Stimulated activated CD4-positive, alpha-beta T cell treated with anti-CD3 and anti-CD28 coated beads, Interleukin-1b, Interleukin-23, amount 100 ng/mL, for 4 hours (primary cell): ENCODE results near the gene SUSD3.

Source experiments
- DNase-seq, 2 donors: peaks; one replicate each; pipeline ENCODE4 v3.0.0-alpha.2; 2020; ENCODE audit warnings: low read depth in 2 of 2

Gene SUSD3

GRCh38 chr9:93076101-93076791 is 17.7 kb downstream of the SUSD3 start:
- no peak for DNase-seq

GRCh38 chr9:93076792-93077128 is 18.3 kb downstream of the SUSD3 start:
- DNase-seq = no peak

DNA sequence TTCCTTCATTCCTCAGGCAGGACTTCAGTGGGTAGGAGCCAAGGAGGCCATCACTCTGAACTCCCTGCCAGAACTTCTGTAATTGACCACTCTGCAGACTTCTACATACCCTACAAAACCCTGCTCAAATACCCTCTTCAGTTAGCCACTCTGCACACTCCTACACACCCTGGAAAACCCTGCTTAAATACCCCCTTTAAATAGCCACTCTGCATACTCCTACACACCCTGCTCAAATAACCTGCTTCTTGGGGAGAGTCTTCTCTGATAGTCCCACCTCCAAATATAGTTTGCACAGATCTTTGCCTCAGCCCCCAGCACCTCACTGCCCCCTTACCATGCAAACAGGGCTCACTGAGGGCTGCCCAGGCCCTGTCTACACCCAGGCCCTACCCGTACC is 18.9 kb downstream of the SUSD3 start:
- DNase-seq = no peak

DNA sequence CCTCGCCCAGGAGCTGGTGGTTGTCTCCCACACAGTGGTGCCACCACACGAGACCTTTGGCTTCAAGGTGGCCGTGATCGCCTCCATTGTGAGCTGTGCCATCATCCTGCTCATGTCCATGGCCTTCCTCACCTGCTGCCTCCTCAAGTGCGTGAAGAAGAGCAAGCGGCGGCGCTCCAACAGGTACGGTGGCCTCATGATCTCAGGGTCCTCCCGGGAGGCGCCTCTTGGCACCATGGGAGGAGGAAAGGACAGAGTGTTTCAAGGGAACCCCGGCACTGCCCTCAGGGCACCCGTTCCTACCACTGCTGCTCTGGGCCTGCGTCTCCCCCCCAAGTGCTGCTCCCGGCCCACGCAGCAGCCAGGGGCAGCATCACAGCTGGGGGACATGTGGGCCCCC is 19.3 kb downstream of the SUSD3 start:
- DNase-seq = no peak

DNA sequence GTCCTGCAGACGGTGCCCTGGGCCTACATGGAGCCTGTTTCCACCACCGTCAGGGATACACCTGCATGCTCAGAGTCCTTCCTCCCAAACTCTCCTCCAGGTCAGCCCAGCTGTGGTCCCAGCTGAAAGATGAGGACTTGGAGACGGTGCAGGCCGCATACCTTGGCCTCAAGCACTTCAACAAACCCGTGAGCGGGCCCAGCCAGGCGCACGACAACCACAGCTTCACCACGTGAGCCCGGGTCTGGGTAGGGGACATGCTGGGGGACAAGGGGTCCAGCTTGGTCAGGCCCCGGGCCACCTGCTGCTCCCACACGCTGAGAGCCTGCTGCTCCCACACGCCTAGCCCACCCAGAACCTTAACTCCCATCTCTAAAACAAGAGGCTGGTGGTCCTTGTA is 20.9 kb downstream of the SUSD3 start:
- DNase-seq = no peak

DNA sequence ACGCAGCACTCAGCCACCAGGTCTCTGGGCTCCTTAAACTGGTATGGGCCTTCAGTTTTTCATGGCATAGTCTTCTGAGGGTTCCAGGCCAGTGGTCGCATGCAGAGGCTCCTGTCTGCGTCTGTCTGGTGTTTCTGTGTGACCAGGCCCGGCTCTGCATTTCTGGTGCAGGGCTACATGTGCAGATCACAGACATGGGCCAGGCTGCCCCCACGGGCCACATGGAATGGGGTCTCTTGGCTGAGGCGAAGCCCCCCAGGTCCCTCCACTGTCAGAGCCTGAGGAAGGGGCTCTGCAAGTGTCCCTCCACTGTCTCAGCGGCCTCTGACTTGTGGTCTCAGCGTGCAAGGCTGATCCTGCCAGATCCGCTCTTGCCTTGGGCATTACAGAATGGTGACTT is 21.9 kb downstream of the SUSD3 start:
- no peak for DNase-seq

DNA sequence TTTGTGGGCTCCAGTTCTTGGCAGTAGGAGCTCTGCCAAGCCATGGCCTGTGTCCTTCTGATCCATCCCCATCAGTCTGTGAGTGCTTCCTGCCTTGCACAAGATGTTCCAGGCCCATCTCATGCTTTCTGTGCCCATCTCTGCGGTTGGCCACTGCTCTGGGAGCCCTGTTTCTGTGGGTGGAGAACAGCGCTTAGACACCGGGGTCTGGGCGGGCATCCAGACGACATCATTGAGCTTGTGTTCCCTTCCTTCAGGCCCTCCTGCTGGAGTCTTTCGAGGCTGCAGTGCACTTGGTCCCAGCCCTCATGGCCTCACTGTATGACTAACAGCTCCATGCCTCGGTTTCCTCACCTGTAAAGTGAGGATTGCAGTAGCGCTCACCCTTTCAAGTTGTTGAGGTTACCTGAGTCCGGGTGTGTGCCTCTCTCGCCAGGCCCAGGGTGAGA is 22.6 kb downstream of the SUSD3 start:
- DNase-seq = no peak

DNA sequence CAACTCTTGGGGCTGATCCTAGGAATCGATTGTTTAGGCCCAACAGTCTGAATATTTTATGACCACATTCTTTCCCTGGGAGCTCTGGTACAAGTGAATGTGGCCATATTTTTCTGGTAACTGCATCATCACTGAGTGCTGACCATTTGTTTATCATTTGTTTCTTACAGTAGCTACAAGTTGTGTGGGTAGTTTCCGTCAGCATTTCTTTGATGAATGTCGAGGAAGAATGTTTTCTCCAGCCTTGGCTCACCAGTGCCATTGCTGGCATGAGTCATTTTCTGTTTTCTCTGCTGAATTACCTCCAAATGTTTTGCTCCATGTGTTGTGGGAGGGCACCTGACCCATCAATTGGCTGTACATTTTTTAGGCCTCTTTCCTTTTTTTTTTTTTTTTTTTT is 23.4 kb downstream of the SUSD3 start:
- no peak for DNase-seq

DNA sequence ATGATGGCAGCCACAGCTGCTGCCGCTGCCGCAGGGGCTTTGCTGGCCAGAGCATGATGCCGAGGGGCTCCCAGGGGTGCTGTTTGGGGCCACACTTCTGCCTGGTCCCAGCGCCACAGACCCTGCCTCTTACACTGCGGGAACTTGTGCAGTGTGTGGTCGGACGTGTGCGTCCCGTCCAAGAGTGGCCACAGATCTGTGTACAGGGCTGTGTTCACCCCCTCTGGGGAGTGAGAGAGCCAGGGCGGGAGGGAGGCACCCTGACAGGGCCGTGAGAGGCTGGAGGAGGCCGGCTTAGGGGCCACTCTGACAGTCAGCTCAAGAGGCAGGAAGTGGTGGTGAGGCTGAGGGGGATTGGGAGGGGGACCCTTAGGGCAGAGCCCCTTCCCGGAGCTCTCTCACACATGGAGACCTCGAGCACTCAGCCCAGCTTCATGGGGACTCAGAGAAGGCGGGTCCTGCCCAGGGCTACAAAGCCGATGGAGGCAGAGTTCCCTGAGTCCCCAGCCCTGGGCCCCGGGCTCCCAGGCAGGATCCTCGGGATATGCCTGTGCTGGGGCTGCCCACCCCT is 24.4 kb downstream of the SUSD3 start:
- no peak for DNase-seq

DNA sequence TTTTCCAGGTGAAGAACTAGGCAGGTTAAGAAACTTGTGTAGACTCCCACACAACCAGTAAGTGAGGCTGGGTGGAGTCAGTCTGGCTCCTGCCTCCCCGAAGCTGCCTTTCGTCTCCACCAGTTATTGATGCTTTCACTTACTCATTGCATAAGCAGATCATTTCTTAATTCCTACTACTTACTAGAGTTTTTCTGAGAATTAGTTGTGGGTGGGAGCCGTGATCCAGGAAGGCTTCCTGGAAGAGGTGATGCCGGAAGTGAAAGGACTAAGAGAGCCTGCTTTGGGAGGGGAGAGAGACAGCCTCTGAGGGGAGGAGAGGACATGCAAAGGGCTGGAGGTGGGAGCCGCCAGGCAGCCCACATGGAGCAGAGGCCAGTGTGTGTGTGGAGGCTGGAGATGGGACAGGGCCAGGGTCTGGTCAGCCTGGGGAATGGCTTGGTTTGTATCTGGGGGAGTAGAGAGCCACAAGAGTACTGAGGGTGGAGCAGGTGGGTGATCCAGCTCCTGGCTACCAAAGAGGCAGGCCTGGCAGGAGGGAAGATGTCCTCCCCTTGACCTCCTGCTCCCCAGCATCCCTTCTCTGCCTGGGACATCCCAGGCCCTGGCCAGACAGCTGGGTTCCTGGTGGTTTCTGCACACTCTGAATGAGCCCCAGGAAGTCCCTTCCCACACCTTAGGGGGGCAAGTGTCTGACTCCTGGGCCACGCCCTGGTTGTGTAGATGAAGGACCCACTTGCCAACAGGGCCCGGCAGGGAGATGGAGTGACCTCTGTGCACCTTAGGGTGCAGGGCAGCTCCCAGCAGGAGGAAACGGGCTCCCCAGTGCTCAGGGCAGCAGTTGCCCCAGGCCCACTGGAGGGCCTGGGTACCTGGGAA is 25.3 kb downstream of the SUSD3 start:
- no peak for DNase-seq

DNA sequence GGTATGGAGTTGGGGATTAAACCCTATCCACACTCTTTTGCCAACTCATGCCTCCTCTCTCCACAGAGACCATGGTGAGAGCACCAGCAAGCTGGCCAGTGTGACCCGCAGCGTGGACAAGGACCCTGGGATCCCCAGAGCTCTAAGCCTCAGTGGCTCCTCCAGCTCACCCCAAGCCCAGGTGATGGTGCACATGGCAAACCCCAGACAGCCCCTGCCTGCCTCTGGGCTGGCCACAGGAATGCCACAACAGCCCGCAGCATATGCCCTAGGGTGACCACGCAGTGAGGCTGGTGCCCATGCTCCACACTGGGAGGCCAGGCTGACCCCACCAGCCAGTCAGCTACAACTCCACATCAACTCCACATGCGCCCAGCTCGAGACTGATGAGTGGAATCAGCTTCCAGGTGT is 26.0 kb downstream of the SUSD3 start:
- DNase-seq = no peak

GRCh38 chr9:93085676-93086075 is 27.2 kb downstream of the SUSD3 start:
- no peak for DNase-seq

DNA sequence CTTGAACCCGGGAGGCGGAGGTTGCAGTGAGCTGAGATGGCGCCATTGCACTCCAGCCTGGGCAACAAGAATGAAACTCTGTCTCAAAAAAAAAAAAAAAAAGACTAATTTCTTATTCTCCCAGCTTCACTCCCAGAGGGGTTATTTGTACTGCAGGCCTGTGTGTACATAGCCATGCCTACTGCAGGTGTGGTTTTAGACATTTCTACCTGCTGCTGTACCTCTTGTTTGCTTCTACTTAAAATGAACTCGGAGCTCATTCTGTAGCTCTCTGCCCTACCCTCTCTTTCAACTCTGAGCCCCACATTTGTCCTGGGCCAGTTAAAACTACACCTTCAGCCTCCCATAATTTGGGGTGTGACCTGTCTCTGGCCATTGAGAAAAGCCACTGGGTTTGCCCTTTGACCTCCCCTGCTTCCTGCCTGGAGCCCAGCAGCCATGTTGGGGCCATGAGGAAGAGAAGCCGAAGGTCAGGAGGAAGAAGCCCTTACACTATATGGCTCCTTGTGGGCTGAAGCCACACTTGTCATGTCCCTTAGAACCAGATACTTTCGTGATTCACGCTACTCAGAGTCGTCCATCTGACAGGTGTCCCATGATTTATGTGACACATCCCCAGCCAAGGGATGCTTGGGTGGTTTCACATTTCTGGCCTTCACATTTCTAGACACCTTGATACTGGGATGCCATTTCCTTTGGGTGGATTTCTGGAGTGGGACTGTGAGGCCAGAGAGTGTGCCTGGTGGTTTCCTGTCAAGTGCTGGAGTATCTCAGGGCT is 28.1 kb downstream of the SUSD3 start:
- DNase-seq = no peak

DNA sequence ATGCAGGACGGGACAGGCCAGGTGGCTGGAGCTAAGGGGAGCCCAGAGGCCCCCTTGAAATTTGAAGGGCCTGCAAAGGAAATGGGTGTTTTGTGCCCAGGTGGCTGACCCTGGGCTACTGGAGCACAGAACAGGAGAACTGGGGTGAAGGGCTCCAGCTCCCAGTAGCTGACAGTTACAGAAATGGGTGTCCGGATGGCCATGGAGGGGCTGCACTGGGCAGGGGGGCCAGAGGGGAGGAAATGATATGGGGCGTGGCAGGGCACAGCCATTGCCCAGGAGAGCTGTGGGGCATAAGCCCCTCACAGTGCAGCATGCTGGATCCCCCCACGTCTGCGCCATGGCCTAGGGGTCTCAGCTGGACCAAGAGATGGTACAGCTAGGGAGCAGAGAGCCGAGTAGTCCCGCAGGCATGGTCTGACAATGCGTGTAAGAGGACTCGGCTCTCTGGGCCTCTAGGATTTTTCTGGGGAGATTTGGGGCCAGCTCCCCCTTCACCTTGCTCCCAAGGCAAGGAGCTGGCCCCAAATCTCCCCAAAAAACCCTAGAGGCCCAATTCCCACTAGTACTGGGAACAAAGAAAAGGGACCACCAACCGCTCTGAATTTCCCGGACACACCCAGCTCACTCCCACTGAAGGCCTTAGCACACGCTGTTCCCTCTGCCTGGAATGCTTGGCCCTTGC is 29.6 kb downstream of the SUSD3 start:
- DNase-seq = no peak

DNA sequence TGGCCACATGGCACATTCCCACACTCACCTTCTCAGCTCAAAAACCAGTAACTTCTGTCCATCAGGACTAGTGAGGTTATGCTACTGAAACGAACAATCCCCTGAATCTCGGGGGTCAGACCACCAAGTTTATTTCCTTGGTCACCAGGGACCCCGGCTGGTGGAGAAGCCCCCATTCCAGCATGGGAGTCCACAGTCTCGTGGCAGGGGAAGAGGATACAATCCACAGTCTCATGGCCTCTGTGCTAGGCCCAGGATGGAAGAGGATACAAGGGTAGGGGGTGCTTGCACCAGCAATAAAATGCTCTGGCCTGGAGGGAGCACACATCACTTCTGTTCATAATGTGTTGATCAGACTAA is 30.1 kb downstream of the SUSD3 start:
- no peak for DNase-seq

GRCh38 chr9:93089024-93089423 is 30.5 kb downstream of the SUSD3 start:
- no peak for DNase-seq

DNA sequence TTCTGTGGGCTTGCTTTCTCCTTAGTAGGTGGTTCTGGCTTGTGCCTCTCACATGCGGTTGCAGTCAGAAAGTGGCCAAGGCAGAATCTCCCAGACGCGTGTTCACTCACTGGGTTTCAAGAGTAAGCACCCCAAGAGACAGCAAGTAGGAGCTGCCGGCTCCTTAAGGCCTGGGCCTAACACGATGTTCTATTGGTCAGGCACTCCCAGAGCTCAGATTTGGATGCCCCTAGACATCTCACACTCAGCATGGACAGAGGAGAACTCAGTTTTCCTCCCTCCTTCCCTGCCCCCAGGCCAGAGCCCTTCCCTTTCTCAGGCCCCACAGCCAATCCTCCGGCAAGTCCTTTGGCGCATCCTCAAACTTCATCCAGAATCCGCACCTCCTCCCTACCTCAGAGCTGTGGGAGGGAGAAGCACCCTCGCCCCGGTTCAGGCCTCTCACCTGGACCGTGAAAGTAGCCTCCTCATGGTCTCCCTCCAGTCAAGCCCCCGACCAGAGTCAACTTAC is 31.0 kb downstream of the SUSD3 start:
- DNase-seq = no peak

GRCh38 chr9:93090091-93090655 is 31.7 kb downstream of the SUSD3 start:
- DNase-seq = no peak

DNA sequence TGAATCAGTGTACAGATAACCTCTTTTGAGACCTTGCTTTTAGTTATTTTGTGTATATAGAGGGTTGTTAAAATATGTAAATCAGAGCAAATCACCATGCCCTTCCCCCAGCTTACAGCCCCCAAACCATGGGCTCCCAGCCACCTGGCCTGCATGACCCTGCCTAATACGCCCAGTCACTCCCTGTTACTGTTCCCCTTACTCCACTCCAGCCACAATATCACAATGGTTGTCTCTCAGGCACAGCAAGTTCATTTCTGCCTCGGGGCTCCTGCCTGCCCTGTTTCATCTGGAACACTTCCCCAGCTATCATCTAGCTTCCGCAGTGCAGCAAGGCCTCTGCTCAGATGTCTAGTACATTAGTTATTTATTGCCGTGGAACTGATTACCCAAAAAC is 32.6 kb downstream of the SUSD3 start:
- no peak for DNase-seq

DNA sequence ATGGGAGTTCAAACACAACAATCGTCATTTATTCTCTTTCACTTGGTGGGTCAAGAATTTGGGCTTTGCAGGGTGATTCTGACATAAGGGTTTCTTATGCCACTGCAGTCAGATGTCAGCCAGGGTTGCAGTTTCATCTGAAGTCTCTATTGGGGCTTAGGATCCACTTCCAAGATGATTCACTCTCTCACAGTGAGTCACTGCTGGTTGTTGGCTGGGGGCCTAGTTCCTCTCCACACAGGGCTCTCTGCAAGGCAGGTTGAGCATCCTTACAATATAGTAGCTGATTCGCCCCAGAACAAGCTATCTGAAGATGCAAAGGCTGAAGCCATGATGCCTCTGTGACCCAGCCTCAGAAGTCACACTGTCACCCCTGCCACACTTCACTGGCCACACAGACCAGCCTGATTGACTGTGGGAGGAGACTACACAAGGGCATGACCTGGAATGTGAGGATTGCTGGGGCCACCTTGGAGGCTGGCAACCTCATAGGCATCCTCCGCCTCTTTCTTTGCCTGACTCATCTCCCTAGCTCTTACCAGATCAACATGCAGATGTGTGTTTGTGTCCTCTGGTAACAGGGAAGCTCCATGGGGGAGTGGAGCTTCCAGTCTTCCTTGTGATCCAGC is 33.1 kb downstream of the SUSD3 start:
- DNase-seq = peak; percentile 39 to 45
